Spleen (tissue), 7 donors: ENCODE measurements around the gene RNF187.

Source experiments
- POLR2A ChIP-seq, 3 donors: fragments of 450-650 bp; IDR thresholded peaks; one replicate each; pipeline ENCODE4 v1.5.1; 2017; ENCODE audit warnings: antibody characterized with exemption in 3 of 3, mild to moderate bottlenecking in 1 of 3
- POLR2AphosphoS5 ChIP-seq, 3 donors: sonication (generic); formaldehyde crosslinking; IDR thresholded peaks; one replicate each; pipeline ENCODE4 v1.5.1; 2017; ENCODE audit warnings: antibody characterized with exemption in 3 of 3
- TF ChIP-seq, protein P1 (sequence below), 11 experiments: fragments of 200-600 bp in 7 of 11; fragments of 450-650 bp in 4 of 11; sonication (generic) in 4 of 11; IDR thresholded peaks in 8 of 11; conservative IDR thresholded peaks in 3 of 11; 1 replicate in 7 of 11; 2 replicates in 4 of 11; pipeline versions ENCODE4 v1.4.0 to v1.8.0; 2016 to 2021; ENCODE audit warnings: antibody characterized with exemption in 11 of 11, inconsistent platforms in 4 of 11, mild to moderate bottlenecking in 1 of 11
- donor health status: DM: no; HTN: no; CAD: no; lungs with moderate emphysema.
- donor health status: DM: no; HTN: no; CAD: no.
- donor health status: DM: no; HTN: no; CAD: no.

DNA sequence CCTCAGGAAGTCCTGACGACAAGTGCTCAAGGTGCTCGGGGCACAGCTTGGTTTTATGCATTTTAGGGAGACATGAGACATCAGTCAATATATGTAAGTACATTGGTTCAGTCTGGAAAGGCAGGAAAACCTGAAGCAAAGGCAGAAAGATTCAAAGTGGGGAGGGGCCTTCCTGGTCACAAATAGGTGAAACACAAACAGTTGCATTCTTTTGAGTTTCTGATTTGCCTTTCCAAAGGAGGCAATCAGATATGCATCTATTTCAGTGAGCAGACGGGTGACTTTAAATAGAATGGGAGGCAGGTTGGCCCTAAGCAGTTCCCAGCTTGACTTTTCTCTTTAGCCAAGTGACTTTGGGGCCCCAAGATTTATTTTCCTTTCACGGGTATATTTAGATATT is 8.9 kb upstream of the RNF187 start:
- TF ChIP-seq, protein P1, sequence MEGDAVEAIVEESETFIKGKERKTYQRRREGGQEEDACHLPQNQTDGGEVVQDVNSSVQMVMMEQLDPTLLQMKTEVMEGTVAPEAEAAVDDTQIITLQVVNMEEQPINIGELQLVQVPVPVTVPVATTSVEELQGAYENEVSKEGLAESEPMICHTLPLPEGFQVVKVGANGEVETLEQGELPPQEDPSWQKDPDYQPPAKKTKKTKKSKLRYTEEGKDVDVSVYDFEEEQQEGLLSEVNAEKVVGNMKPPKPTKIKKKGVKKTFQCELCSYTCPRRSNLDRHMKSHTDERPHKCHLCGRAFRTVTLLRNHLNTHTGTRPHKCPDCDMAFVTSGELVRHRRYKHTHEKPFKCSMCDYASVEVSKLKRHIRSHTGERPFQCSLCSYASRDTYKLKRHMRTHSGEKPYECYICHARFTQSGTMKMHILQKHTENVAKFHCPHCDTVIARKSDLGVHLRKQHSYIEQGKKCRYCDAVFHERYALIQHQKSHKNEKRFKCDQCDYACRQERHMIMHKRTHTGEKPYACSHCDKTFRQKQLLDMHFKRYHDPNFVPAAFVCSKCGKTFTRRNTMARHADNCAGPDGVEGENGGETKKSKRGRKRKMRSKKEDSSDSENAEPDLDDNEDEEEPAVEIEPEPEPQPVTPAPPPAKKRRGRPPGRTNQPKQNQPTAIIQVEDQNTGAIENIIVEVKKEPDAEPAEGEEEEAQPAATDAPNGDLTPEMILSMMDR (IDR thresholded peaks at IDR 0.05 in 8 of 11, conservative IDR thresholded peaks at IDR 0.05 in 3 of 11) = no peak
- TF ChIP-seq POLR2A (IDR thresholded peaks at IDR 0.05) = no peak
- no peak for TF ChIP-seq POLR2AphosphoS5 (IDR thresholded peaks at IDR 0.05)
